HCT116 (cell line): ENCODE data around the gene SH2D3C. TPM values are rescaled to one million over a fixed set of nuclear protein-coding genes. Genes with fewer than 3 reads are reported as not detected.

Source experiments
- ATAC-seq: fragments of 200-7000 bp; cut with Tn5 transposase; 2 replicates; pipeline ENCODE4 v1.9.1; 2020; ENCODE audit warnings: mild to moderate bottlenecking, moderate library complexity
- BruUV-seq: library from RNA; stranded (reverse); fragments of 400-500 nt; replicated peaks from 2 replicates; lab custom pipeline; 2021; lab: Mats Ljungman, UMichigan
- CTCF ChIA-PET: fragments of 300-600 bp; sonication (Branson Sonifier 250); formaldehyde crosslinking; loops from one replicate; lab custom pipeline; 2021; ENCODE audit warnings: antibody characterized with exemption; lab: Charles Lee
- POLR2A ChIA-PET: fragments of 300-600, 350-600 bp; sonication (Branson Sonifier 250); formaldehyde crosslinking; loops from one replicate; lab custom pipeline; 2021; ENCODE audit warnings: antibody characterized with exemption; lab: Charles Lee
- RAD21 ChIA-PET, 2 experiments: fragments of 300-600 bp; sonication (Branson Sonifier 250); formaldehyde crosslinking; loops; one replicate each; lab custom pipeline; 2023; ENCODE audit warnings: low total read pairs in 2 of 2; ENCODE audit not compliant: uncharacterized antibody in 2 of 2, unreplicated experiment in 2 of 2, low non-redundant PET in 1 of 2; lab: Charles Lee
- DNase-seq: peaks from one replicate; pipeline ENCODE4 v3.0.0-alpha.2; 2010; ENCODE audit warnings: low read depth, low spot score
- H2AFZ ChIP-seq: fragments of 200-600 bp; shearing (Covaris generic), sonication (generic); 2 replicates; pipeline ENCODE4 v1.6.1; 2017; ENCODE audit warnings: low read depth, mixed run types, mixed read lengths, antibody characterized with exemption, low read length; ENCODE audit not compliant: poor library complexity, severe bottlenecking
- H3K27ac ChIP-seq: 2 replicates; pipeline ENCODE4 v1.5.1; 2012; ENCODE audit warnings: low read depth, low read length
- H3K27me3 ChIP-seq: fragments of 200-600 bp; sonication (generic); 2 replicates; pipeline ENCODE4 v1.6.1; 2016; ENCODE audit warnings: mixed run types, low read length, mixed read lengths; ENCODE audit not compliant: insufficient read depth
- H3K36me3 ChIP-seq, 2 experiments: fragments of 200-500 bp in 1 of 2; fragments of 200-600 bp in 1 of 2; sonication (Bioruptor generic) in 1 of 2; sonication (generic) in 1 of 2; 2 replicates each; pipeline versions ENCODE4 v1.5.1 to v1.6.1; 2014 to 2016; ENCODE audit warnings: low read length in 2 of 2, inconsistent platforms in 1 of 2, mixed read lengths in 1 of 2, mixed run types in 1 of 2; ENCODE audit not compliant: insufficient read depth in 2 of 2, control insufficient read depth in 1 of 2
- H3K4me1 ChIP-seq, 2 experiments: fragments of 200-600 bp in 1 of 2; sonication (generic) in 1 of 2; 2 replicates each; pipeline versions ENCODE4 v1.5.1 to v1.6.1; 2012 to 2017; ENCODE audit warnings: low read length in 2 of 2, inconsistent platforms in 1 of 2, mild to moderate bottlenecking in 1 of 2, mixed read lengths in 1 of 2, mixed run types in 1 of 2, moderate library complexity in 1 of 2; ENCODE audit not compliant: insufficient read depth in 2 of 2, control insufficient read depth in 1 of 2
- H3K4me2 ChIP-seq: fragments of 200-600 bp; sonication (generic); 2 replicates; pipeline ENCODE4 v1.6.1; 2017; ENCODE audit warnings: mixed run types, low read length, mixed read lengths
- H3K4me3 ChIP-seq, 2 experiments: fragments of 200-600 bp in 1 of 2; sonication (generic) in 1 of 2; replicated peaks in 1 of 2; 2 replicates each; pipeline ENCODE4 v1.5.1; 2011 to 2016; ENCODE audit warnings: low read length in 2 of 2, control low read depth in 1 of 2, low read depth in 1 of 2, mild to moderate bottlenecking in 1 of 2, mixed read lengths in 1 of 2, mixed run types in 1 of 2
- H3K79me2 ChIP-seq: fragments of 200-600 bp; sonication (generic); 2 replicates; pipeline ENCODE4 v1.6.1; 2017; ENCODE audit warnings: mild to moderate bottlenecking, mixed run types, low read length, moderate library complexity, mixed read lengths; ENCODE audit not compliant: insufficient read depth
- H3K9ac ChIP-seq: fragments of 200-600 bp; sonication (generic); 2 replicates; pipeline ENCODE4 v1.6.1; 2016; ENCODE audit warnings: low read length, mixed read lengths
- H3K9me2 ChIP-seq: fragments of 200-600 bp; sonication (generic), shearing (Covaris generic); 2 replicates; pipeline ENCODE4 v1.6.1; 2017; ENCODE audit warnings: mixed run types, mild to moderate bottlenecking, moderate library complexity; ENCODE audit not compliant: insufficient read depth
- H3K9me3 ChIP-seq, 2 experiments: fragments of 200-500 bp in 1 of 2; fragments of 200-600 bp in 1 of 2; sonication (Bioruptor generic) in 1 of 2; sonication (generic) in 1 of 2; 2 replicates each; pipeline ENCODE4 v1.6.1; 2014 to 2017; ENCODE audit warnings: low read length in 2 of 2, mixed read lengths in 2 of 2, inconsistent platforms in 1 of 2, low read depth in 1 of 2, mild to moderate bottlenecking in 1 of 2, mixed run types in 1 of 2, moderate library complexity in 1 of 2; ENCODE audit not compliant: control insufficient read depth in 1 of 2, insufficient read depth in 1 of 2
- H4K20me1 ChIP-seq: fragments of 200-600 bp; sonication (generic), shearing (Covaris generic); 2 replicates; pipeline ENCODE4 v1.6.1; 2017; ENCODE audit warnings: mixed run types, mild to moderate bottlenecking, moderate library complexity; ENCODE audit not compliant: insufficient read depth
- CTCF ChIP-seq, 3 experiments: fragments of 200-600 bp in 1 of 3; sonication (generic) in 1 of 3; IDR thresholded peaks in 2 of 3; conservative IDR thresholded peaks in 1 of 3; 2 replicates each; pipeline ENCODE4 v1.5.1; 2012 to 2017; ENCODE audit warnings: low read depth in 2 of 3, low read length in 2 of 3, antibody characterized with exemption in 1 of 3, borderline replicate concordance in 1 of 3, control low read depth in 1 of 3, mild to moderate bottlenecking in 1 of 3, mixed read lengths in 1 of 3, mixed run types in 1 of 3, moderate library complexity in 1 of 3; ENCODE audit not compliant: insufficient read depth in 1 of 3
- EZH2 ChIP-seq: fragments of 200-600 bp; sonication (generic); IDR thresholded peaks from 2 replicates; pipeline ENCODE4 v1.6.1; 2017; ENCODE audit warnings: antibody characterized with exemption, mixed run types
- JUND ChIP-seq: IDR thresholded peaks from 2 replicates; pipeline ENCODE4 v1.6.1; 2012
- POLR2AphosphoS5 ChIP-seq: IDR thresholded peaks from 2 replicates; pipeline ENCODE4 v1.6.1; 2011; ENCODE audit warnings: mild to moderate bottlenecking, low read depth, low read length, moderate library complexity
- intact Hi-C: fragments of 100-400 bp; cut with micrococcal nuclease; formaldehyde crosslinking; loops from 2 replicates; pipeline ENCODE4 v1.10.0; 2022
- total RNA-seq: library from RNA; stranded (reverse); gene quantifications from one replicate; pipeline ENCODE4 v1.2.1, GENCODE V29; 2021; ENCODE audit not compliant: unreplicated experiment

Gene SH2D3C
- total RNA-seq, 1 experiment from 2014 or later = 1.3 TPM

GRCh38 chr9:127785023-127785932, 6.8 kb upstream of the SH2D3C start:
- H4K20me1 ChIP-seq = peaks cover 31% of the 10 kb centered on the region; the same call in 1 of the 2 replicates
- H3K9me2 ChIP-seq = no peaks in the 10 kb centered on the region
- ATAC-seq (peak; percentile 67), DNase-seq (peak; percentile 60)
- peak overlapping the region; percentile 98 for H3K27ac ChIP-seq
- ChIA-PET POLR2A (interaction anchor here (0.7 to 1.1 kb wide), 4 partner anchors 11 to 50 kb away, joined by 3 to 6 read pairs (median 3); partner anchors contain the start of gene TOR2A), RAD21 (interaction anchor here (0.5 to 1.2 kb wide), 5 partner anchors 50 to 139 kb away, joined by 3 to 6 read pairs (median 4); partner anchors contain the start of gene TOR2A (in 2 of the 2)), CTCF (interaction anchor here (0.6 to 1.6 kb wide), 10 partner anchors 9 to 135 kb away, joined by 3 to 7 read pairs (median 4); partner anchors contain the start of gene TOR2A)
- H3K9ac ChIP-seq = peak overlapping the region; percentile 89
- H3K9me3 ChIP-seq = no peaks in the 10 kb centered on the region
- peak overlapping the region; percentile 45 to 90 for H3K4me3 ChIP-seq
- intact Hi-C loops = loop anchor here (1.0 to 5.0 kb wide), 3 partner anchors 50 to 194 kb away; partner anchors contain the start of genes ST6GALNAC4 and TOR2A
- no peaks in the 10 kb centered on the region for H3K27me3 ChIP-seq
- H3K36me3 ChIP-seq = peaks cover 29 to 34% of the 10 kb centered on the region in 2 experiments
- peaks cover 43% of the 10 kb centered on the region for H3K79me2 ChIP-seq
- peak overlapping the region; percentile 87 for H3K4me2 ChIP-seq
- no TSS peak for BruUV-seq
- H2AFZ ChIP-seq = no peak overlapping the region
- peaks cover 11 to 14% of the 10 kb centered on the region in 2 experiments; a peak in 3 of 4 replicates for H3K4me1 ChIP-seq
- no peak for TF ChIP-seq EZH2
- 0 out of 2 replicates have a peak, but pooled peaks have one; percentile 26 for TF ChIP-seq POLR2AphosphoS5
- peak in 2 of 3 experiments; percentile 75 to 81; a peak in 4 of 6 replicates for TF ChIP-seq CTCF (IDR thresholded peaks at IDR 0.05 in 2 of 3, conservative IDR thresholded peaks at IDR 0.05 in 1 of 3; ENCODE audit: borderline replicate concordance in 1 of 3, insufficient read depth in 1 of 3, low read depth in 2 of 3, low read length in 2 of 3)
- TF ChIP-seq JUND = no peak
